Measurements from ENCODE around the gene SACS.

- TF ChIP-seq, protein P1, sequence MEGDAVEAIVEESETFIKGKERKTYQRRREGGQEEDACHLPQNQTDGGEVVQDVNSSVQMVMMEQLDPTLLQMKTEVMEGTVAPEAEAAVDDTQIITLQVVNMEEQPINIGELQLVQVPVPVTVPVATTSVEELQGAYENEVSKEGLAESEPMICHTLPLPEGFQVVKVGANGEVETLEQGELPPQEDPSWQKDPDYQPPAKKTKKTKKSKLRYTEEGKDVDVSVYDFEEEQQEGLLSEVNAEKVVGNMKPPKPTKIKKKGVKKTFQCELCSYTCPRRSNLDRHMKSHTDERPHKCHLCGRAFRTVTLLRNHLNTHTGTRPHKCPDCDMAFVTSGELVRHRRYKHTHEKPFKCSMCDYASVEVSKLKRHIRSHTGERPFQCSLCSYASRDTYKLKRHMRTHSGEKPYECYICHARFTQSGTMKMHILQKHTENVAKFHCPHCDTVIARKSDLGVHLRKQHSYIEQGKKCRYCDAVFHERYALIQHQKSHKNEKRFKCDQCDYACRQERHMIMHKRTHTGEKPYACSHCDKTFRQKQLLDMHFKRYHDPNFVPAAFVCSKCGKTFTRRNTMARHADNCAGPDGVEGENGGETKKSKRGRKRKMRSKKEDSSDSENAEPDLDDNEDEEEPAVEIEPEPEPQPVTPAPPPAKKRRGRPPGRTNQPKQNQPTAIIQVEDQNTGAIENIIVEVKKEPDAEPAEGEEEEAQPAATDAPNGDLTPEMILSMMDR (IDR thresholded peaks at IDR 0.05), result no peak
- no peak for TF ChIP-seq POLR2A (IDR thresholded peaks at IDR 0.05)
Observed at GRCh38 chr13:23288564-23288963, 144.9 kb downstream of the SACS start.
